Stimulated activated CD4-positive, alpha-beta T cell treated with anti-CD3 and anti-CD28 coated beads, Interleukin-12 subunit alpha, Interleukin-12 subunit beta, amount 100 ng/mL, for 4 hours (primary cell): ENCODE measurements around the gene TPR.
"Not testable (repeated sequence)": the region's sequence is repeated elsewhere in the genome, so short reads cannot be mapped to it uniquely, and the experiment has no call there.

Experiments
- DNase-seq: peaks from one replicate; pipeline ENCODE4 v3.0.0-alpha.2; 2020

TPR gene

GRCh38 chr1:186375152-186375928 lies at the start of gene TPR, which contains the start of gene ODR4:
TSS of gene TPR (minus strand) at chr1:186375253. CDS start at chr1:186375028, 225 bp downstream.
TSS of gene ODR4 (plus strand) at chr1:186375838. CDS start at chr1:186379786, 3,948 bp downstream.
- DNase-seq: peak; percentile 97

GRCh38 chr1:186424539-186424938 lies 49.5 kb upstream of the TPR start:
- no peak for DNase-seq

GRCh38 chr1:186421446-186421845 lies 46.4 kb upstream of the TPR start:
- no peak for DNase-seq

- DNase-seq: no peak
Measured at GRCh38 chr1:186420923-186421322, 45.9 kb upstream of the TPR start.

GRCh38 chr1:186420311-186420710 lies 45.3 kb upstream of the TPR start:
- DNase-seq: no peak

GRCh38 chr1:186418503-186418902 lies 43.5 kb upstream of the TPR start:
- no peak for DNase-seq

- no peak for DNase-seq
Measured at GRCh38 chr1:186413319-186413718, 38.3 kb upstream of the TPR start.

GRCh38 chr1:186409091-186409490 lies 34.0 kb upstream of the TPR start:
- no peak for DNase-seq

GRCh38 chr1:186404454-186405051 lies 29.5 kb upstream of the TPR start:
- no peak for DNase-seq

GRCh38 chr1:186403632-186404031 lies 28.6 kb upstream of the TPR start:
- DNase-seq: no peak

- not testable (repeated sequence) for DNase-seq
Measured at GRCh38 chr1:186401446-186401845, 26.4 kb upstream of the TPR start.

GRCh38 chr1:186392711-186393110 lies 17.7 kb upstream of the TPR start:
- DNase-seq: not testable (repeated sequence)

GRCh38 chr1:186391841-186392240 lies 16.8 kb upstream of the TPR start:
- DNase-seq: no peak

GRCh38 chr1:186390925-186391324 lies 15.9 kb upstream of the TPR start:
- DNase-seq: no peak

GRCh38 chr1:186386725-186387383 lies 11.8 kb upstream of the TPR start:
- no peak for DNase-seq

- DNase-seq: no peak
Measured at GRCh38 chr1:186375929-186376319, 871 bp upstream of the TPR start.

- DNase-seq: peak; percentile 6
Measured at GRCh38 chr1:186374303-186375151, 526 bp downstream of the TPR start.

- DNase-seq: not testable (repeated sequence)
Measured at GRCh38 chr1:186347837-186348691, 27.0 kb downstream of the TPR start.

- DNase-seq: no peak
Measured at GRCh38 chr1:186340772-186341171, 34.3 kb downstream of the TPR start.

- DNase-seq: no peak
Measured at GRCh38 chr1:186337554-186337953, 37.5 kb downstream of the TPR start.

GRCh38 chr1:186330758-186331157 lies 44.3 kb downstream of the TPR start:
- no peak for DNase-seq

- DNase-seq: no peak
Measured at GRCh38 chr1:186327331-186327730, 47.7 kb downstream of the TPR start.
